Liver (tissue), 3 donors: ENCODE results near the gene MRPL41.

ENCODE experiments used
- CTCF ChIP-seq: fragments of 150-350 bp; IDR thresholded peaks from 2 replicates; pipeline ENCODE4 v1.5.1; 2017; ENCODE audit warnings: improper control_type of control experiment, low read depth, low read length; ENCODE audit not compliant: missing input control
- GABPA ChIP-seq, 2 donors: IDR thresholded peaks in 1 of 2; conservative IDR thresholded peaks in 1 of 2; 2 replicates each; pipeline ENCODE4 v1.6.1; 2016; ENCODE audit warnings: antibody characterized with exemption in 2 of 2, mild to moderate bottlenecking in 1 of 2, moderate library complexity in 1 of 2
- MAX ChIP-seq: IDR thresholded peaks from 2 replicates; pipeline ENCODE4 v1.6.1; 2016; ENCODE audit warnings: antibody characterized with exemption
- RAD21 ChIP-seq, 2 donors: IDR thresholded peaks; 2 replicates each; pipeline ENCODE4 v1.6.1; 2016; ENCODE audit warnings: antibody characterized with exemption in 2 of 2, mild to moderate bottlenecking in 2 of 2
- SP1 ChIP-seq: IDR thresholded peaks from 2 replicates; pipeline ENCODE4 v1.6.1; 2018; ENCODE audit warnings: antibody characterized with exemption, mild to moderate bottlenecking
- donor health status: healthy.
- donor health status: healthy.

DNA sequence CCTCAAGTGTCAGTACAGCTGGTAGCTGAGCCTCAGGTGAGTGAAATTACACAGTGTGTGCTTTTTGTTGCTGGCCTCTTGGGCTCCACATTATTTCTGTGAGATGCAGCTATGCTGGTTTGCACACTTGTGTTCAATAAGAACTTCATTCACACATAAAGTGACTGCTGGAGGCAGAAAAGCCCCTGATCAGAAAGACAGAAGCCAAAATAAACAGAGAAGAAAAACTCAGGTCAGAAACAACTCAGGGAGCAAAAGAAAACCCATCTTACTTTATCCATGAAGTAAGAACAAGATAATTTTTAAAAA is 16.6 kb upstream of the MRPL41 start:
- TF ChIP-seq GABPA (IDR thresholded peaks at IDR 0.05 in 1 of 2, conservative IDR thresholded peaks at IDR 0.05 in 1 of 2) (no peak), RAD21 (IDR thresholded peaks at IDR 0.05) (no peak), CTCF (no peak), MAX (no peak), SP1 (no peak)
